Lower leg skin (tissue), 3 donors: ENCODE results near the gene CRYBA4.

Source experiments
- POLR2A ChIP-seq, 2 donors: fragments of 450-650 bp; IDR thresholded peaks; one replicate each; pipeline ENCODE4 v1.6.1; 2016 to 2017; ENCODE audit warnings: antibody characterized with exemption in 2 of 2, mild to moderate bottlenecking in 1 of 2, moderate library complexity in 1 of 2
- TF ChIP-seq, protein P1 (sequence below), 3 donors: fragments of 450-650 bp; IDR thresholded peaks; one replicate each; pipeline ENCODE4 v1.5.1; 2016; ENCODE audit warnings: antibody characterized with exemption in 3 of 3, mild to moderate bottlenecking in 3 of 3, moderate library complexity in 2 of 3

DNA sequence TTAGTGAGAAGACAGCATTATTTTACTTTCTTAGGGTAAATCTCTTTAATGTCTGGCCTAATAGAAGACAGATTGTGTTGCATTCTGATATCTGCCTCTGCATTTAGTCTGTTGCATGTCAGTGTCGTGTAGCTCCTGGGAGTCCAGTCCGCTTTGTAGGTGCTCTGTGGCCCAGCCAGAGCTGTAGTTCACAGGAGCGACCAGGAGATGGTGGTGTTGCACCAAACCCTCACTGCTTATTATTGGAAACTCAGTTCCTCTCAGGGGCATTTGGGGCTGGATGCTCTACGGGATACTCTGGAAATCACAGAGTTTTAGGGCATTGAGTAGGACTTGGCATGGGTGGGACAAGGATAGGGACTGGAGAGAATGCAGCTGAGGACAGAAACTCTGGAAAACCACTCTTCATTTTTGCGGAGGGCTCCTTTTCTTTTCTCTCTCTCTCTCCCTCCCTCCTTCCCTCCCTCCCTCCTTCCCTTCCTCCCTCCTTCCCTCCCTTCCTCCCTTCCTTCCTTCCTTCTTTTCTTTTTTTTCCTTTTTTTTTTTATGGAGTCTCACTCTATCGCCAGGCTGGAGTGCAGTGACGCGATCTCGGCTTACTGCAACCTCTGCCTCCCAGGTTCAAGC is 57.4 kb downstream of the CRYBA4 start:
- no peak for TF ChIP-seq POLR2A (IDR thresholded peaks at IDR 0.05)
- TF ChIP-seq, protein P1, sequence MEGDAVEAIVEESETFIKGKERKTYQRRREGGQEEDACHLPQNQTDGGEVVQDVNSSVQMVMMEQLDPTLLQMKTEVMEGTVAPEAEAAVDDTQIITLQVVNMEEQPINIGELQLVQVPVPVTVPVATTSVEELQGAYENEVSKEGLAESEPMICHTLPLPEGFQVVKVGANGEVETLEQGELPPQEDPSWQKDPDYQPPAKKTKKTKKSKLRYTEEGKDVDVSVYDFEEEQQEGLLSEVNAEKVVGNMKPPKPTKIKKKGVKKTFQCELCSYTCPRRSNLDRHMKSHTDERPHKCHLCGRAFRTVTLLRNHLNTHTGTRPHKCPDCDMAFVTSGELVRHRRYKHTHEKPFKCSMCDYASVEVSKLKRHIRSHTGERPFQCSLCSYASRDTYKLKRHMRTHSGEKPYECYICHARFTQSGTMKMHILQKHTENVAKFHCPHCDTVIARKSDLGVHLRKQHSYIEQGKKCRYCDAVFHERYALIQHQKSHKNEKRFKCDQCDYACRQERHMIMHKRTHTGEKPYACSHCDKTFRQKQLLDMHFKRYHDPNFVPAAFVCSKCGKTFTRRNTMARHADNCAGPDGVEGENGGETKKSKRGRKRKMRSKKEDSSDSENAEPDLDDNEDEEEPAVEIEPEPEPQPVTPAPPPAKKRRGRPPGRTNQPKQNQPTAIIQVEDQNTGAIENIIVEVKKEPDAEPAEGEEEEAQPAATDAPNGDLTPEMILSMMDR (IDR thresholded peaks at IDR 0.05) = peak in 1 of 3 donors; percentile 56
